ENCODE measurements around the gene PRRC2A. TPM values are rescaled to one million over a fixed set of nuclear protein-coding genes. Genes with fewer than 3 reads are reported as not detected.

PRRC2A gene
- polyA plus RNA-seq, 1 donor from 2014 or later: 39.9 TPM

- TF ChIP-seq TAF1 (IDR thresholded peaks at IDR 0.05; ENCODE audit: low read depth) (no peak), RAD21 (conservative IDR thresholded peaks at IDR 0.05) (no peak), REST (IDR thresholded peaks at IDR 0.05; ENCODE audit: borderline replicate concordance) (no peak), EP300 (conservative IDR thresholded peaks at IDR 0.05; ENCODE audit: poor library complexity, severe bottlenecking) (no peak), CTCF (IDR thresholded peaks at IDR 0.05; ENCODE audit: poor library complexity, severe bottlenecking) (no peak), EZH2 (IDR thresholded peaks at IDR 0.05; ENCODE audit: borderline replicate concordance, insufficient read depth, low read length, poor library complexity, severe bottlenecking) (no peak)
- Histone ChIP-seq H4K20me1 (ENCODE audit: insufficient read depth) (no peaks in the 10 kb centered on the region), H3K27ac (ENCODE audit: low read length) (no peak overlapping the region), H3K27me3 (ENCODE audit: insufficient read depth, low read depth, low read length) (peaks cover 12% of the 10 kb centered on the region), H3K9me2 (ENCODE audit: insufficient read depth, low read length) (no peaks in the 10 kb centered on the region), H3K4me3 (ENCODE audit: low read length) (no peak overlapping the region), H3K36me3 (ENCODE audit: insufficient read depth, low read length) (no peaks in the 10 kb centered on the region), H2AFZ (ENCODE audit: low read depth, low read length) (no peak overlapping the region), H3K9ac (ENCODE audit: low read length) (no peak overlapping the region), H3F3A (ENCODE audit: insufficient read depth, low read length, poor library complexity, severe bottlenecking) (no peaks in the 10 kb centered on the region), H3K9me3 (ENCODE audit: low read length) (no peaks in the 10 kb centered on the region), H3K4me2 (ENCODE audit: low read length) (no peak overlapping the region), H3K79me2 (replicated peaks; ENCODE audit: insufficient read depth, low read length) (no peaks in the 10 kb centered on the region)
Observed at GRCh38 chr6:31576897-31577578, 43.5 kb upstream of the PRRC2A start.

DNA sequence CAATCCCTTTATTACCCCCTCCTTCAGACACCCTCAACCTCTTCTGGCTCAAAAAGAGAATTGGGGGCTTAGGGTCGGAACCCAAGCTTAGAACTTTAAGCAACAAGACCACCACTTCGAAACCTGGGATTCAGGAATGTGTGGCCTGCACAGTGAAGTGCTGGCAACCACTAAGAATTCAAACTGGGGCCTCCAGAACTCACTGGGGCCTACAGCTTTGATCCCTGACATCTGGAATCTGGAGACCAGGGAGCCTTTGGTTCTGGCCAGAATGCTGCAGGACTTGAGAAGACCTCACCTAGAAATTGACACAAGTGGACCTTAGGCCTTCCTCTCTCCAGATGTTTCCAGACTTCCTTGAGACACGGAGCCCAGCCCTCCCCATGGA, 42.9 kb upstream of the PRRC2A start:
- H3F3A ChIP-seq (ENCODE audit: insufficient read depth, low read length, poor library complexity, severe bottlenecking): no peaks in the 10 kb centered on the region
- no peak overlapping the region for H3K9ac ChIP-seq (ENCODE audit: low read length)
- no peak overlapping the region for H3K4me2 ChIP-seq (ENCODE audit: low read length)
- H3K27ac ChIP-seq (ENCODE audit: low read length): no peak overlapping the region
- H3K79me2 ChIP-seq (replicated peaks; ENCODE audit: insufficient read depth, low read length): no peaks in the 10 kb centered on the region
- no peaks in the 10 kb centered on the region for H3K9me2 ChIP-seq (ENCODE audit: insufficient read depth, low read length)
- no peaks in the 10 kb centered on the region for H3K36me3 ChIP-seq (ENCODE audit: insufficient read depth, low read length)
- no peak overlapping the region for H3K4me3 ChIP-seq (ENCODE audit: low read length)
- TF ChIP-seq SMC3 (conservative IDR thresholded peaks at IDR 0.05; ENCODE audit: poor library complexity): no peak
- no peak for TF ChIP-seq MXI1 (conservative IDR thresholded peaks at IDR 0.05; ENCODE audit: poor library complexity, severe bottlenecking)
- TF ChIP-seq EP300 (conservative IDR thresholded peaks at IDR 0.05; ENCODE audit: poor library complexity, severe bottlenecking): no peak
- no peak for TF ChIP-seq REST (IDR thresholded peaks at IDR 0.05; ENCODE audit: borderline replicate concordance)
- no peak for TF ChIP-seq CTCF (IDR thresholded peaks at IDR 0.05; ENCODE audit: poor library complexity, severe bottlenecking)
- TF ChIP-seq EZH2 (IDR thresholded peaks at IDR 0.05; ENCODE audit: borderline replicate concordance, insufficient read depth, low read length, poor library complexity, severe bottlenecking): no peak
- TF ChIP-seq TAF1 (IDR thresholded peaks at IDR 0.05; ENCODE audit: low read depth): no peak
- TF ChIP-seq POLR2AphosphoS5 (IDR thresholded peaks at IDR 0.05): no peak
- no peak for TF ChIP-seq RAD21 (conservative IDR thresholded peaks at IDR 0.05)
- H2AFZ ChIP-seq (ENCODE audit: low read depth, low read length): no peak overlapping the region
- H3K9me3 ChIP-seq (ENCODE audit: low read length): no peaks in the 10 kb centered on the region
- no peaks in the 10 kb centered on the region for H4K20me1 ChIP-seq (ENCODE audit: insufficient read depth)
- peaks cover 14% of the 10 kb centered on the region for H3K27me3 ChIP-seq (ENCODE audit: insufficient read depth, low read depth, low read length)

Data from neural cell (in vitro differentiated cells).